Limb (tissue), 2 donors: ENCODE data around the gene RREB1.
A peak's percentile ranks its signal among the peaks of the same experiment; 100 is the strongest.

Experiments used
- DNase-seq, 2 donors: peaks; one replicate each; pipeline ENCODE4 v3.0.0-alpha.2; 2016; ENCODE audit errors: extremely low spot score in 2 of 2

The RREB1 gene

GRCh38 chr6:7241709-7242645 lies 134.2 kb downstream of the RREB1 start:
- DNase-seq: no peak

DNA sequence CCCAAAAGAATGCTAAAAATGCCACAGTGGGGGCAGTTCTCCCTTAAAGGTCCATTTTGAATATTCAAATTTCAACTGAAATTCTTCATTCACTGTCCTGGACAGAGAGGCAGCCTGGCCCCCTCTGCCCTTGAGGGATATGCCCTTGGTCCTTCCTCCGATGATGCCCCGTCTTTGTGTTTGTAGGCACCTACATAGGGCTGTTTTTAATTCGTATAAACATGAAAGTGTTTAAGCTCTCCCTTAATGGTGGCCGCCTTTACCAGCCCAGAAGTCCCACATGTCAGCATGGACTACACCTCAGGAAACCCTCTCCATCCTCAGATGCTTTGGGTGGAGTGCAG lies 135.0 kb downstream of the RREB1 start:
- no peak for DNase-seq

DNA sequence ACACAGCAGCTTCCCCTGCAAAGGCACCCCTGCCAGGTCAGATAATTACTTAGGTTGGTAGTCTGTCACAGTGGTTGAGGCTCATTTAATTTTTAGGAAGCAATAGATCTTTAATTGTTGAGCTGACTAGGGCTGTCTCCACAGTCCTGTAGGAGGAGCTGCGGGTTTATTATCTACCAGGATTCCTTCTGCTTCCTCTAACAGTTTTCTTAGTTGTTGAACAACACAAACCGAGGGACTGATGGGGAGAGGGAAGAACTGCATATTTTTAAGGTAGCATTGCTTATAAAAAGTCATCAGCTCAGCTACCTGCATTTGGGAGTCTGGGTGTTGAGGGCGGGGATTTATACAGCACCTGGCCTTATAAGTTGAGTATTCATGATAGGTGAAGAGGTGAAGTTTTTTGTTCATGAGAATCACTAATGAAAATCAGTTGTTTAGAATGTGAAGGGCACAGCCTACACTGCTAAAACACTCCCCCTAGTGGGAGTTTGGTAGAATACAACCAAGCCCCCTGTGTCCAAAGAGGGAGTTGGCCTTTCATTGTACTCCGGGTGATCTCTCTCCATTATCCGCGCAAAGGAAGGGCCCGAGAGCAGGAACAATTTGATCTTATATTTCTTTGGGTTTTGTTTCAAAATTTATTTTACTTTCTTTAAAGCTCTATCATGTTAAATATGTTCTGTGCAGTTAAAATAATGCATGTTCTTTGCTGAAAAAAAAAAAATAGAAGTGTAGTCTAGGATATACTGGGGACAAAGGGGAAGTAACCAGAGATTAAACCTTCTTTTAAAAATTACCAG lies 135.6 kb downstream of the RREB1 start:
- DNase-seq: peak; percentile 61 to 68

- DNase-seq: no peak
These were observed 138.1 kb downstream of the RREB1 start for GRCh38 chr6:7245668-7246393.

GRCh38 chr6:7246401-7247178 lies 138.8 kb downstream of the RREB1 start:
- no peak for DNase-seq

DNA sequence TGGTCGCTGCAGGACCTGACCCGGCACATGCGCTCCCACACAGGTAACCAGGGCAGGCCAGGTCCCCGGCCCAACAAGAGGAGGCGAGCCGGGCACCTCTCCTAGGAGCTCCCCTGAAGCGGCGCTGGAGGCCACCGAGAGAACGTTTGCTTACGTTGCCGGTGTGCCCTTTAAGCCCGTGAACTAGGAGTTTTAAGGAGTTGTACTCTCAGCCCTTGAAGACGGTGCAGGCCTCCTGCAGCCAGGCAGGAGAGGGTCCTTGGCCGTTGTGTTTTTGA lies 139.4 kb downstream of the RREB1 start:
- DNase-seq: no peak

DNA sequence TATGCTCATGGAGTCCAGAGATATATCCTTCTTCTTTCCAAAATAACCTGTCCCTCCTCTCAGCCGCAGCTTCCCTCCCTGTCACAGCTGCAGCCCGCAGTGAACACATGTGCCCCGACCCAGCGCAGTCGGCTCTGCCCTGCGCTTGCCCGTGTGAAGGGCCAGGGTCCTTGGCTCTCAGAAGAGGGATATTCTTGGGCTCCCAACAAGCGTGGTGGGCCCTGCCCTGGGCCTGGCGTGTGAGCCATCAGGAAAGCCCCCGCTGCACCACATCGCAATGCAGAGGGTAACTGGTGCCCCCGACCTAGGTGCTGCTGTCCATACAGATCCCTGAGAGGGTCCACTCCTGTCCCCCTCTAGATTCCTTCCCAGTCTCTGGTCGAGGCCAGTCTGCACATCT lies 140.1 kb downstream of the RREB1 start:
- DNase-seq: no peak

- no peak for DNase-seq
These were observed 141.6 kb downstream of the RREB1 start for GRCh38 chr6:7249391-7249790.

- no peak for DNase-seq
These were observed 142.3 kb downstream of the RREB1 start for GRCh38 chr6:7249946-7250643.

- no peak for DNase-seq
These were observed 143.1 kb downstream of the RREB1 start for GRCh38 chr6:7250812-7251211.

DNA sequence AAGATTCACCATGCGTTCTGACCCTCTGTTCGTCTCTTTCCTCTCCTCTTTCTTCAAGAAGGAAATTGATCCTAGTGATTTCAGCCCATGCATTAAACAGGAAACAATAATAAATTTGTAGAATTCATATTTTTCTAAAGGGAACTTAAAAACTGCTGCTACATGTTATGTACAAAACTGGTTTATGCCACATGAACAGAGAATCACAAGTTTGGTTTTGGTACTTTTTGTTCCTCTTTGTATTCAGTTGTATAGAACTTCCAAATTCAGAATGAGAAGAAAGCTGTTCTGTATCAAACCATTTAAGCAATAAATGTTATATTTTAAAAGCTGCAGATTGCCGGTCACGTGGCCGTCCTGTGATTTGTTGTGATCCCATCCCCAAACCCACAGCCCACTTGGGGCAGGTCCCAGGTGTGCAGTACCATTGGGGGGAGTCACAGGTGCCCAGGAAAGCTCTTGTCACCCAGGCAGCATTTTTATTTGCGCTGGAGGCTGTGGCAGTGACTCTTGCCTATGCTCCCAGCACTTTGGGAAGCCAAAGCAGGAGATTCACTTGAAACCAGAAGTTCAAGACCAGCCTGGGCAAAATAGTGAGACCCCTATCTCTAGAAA lies 144.0 kb downstream of the RREB1 start:
- DNase-seq: no peak

- DNase-seq: no peak
These were observed 144.6 kb downstream of the RREB1 start for GRCh38 chr6:7252390-7252789.

- DNase-seq: no peak
These were observed 147.4 kb downstream of the RREB1 start for GRCh38 chr6:7254980-7255835.

GRCh38 chr6:7255918-7256317 lies 148.2 kb downstream of the RREB1 start:
- no peak for DNase-seq

GRCh38 chr6:7256785-7257184 lies 149.0 kb downstream of the RREB1 start:
- no peak for DNase-seq

GRCh38 chr6:7257521-7258230 lies 149.9 kb downstream of the RREB1 start:
- DNase-seq: no peak

GRCh38 chr6:7258231-7258763 lies 150.5 kb downstream of the RREB1 start:
- no peak for DNase-seq

GRCh38 chr6:7260291-7261031 lies 152.7 kb downstream of the RREB1 start:
- no peak for DNase-seq
